B cell (primary cell): ENCODE data around the gene BRME1. TPM values are rescaled to one million over a fixed set of nuclear protein-coding genes. Genes with fewer than 3 reads are reported as not detected.
A peak's percentile ranks its signal among the peaks of the same experiment; 100 is the strongest.

ENCODE experiments used
- ATAC-seq: fragments of 200-7000 bp; cut with Tn5 transposase; one replicate; pipeline ENCODE4 v1.10.0; 2021; ENCODE audit warnings: low read depth, mild to moderate bottlenecking, moderate number of reproducible peaks, moderate library complexity
- CTCF ChIA-PET: fragments of 350-600 bp; sonication (Branson Sonifier 250); formaldehyde crosslinking; loops from one replicate; lab custom pipeline; 2021; ENCODE audit warnings: antibody characterized with exemption, inconsistent platforms; lab: Charles Lee
- POLR2A ChIA-PET: fragments of 350-600 bp; sonication (Branson Sonifier 250); formaldehyde crosslinking; loops from one replicate; lab custom pipeline; 2021; ENCODE audit warnings: antibody characterized with exemption; lab: Charles Lee
- DNase-seq: peaks from one replicate; pipeline ENCODE4 v3.0.0; 2013
- H2AFZ ChIP-seq: 2 replicates; pipeline ENCODE4 v1.6.1; 2012; ENCODE audit warnings: mild to moderate bottlenecking, low read depth, low read length; ENCODE audit not compliant: insufficient read depth, poor library complexity, severe bottlenecking
- H3K27ac ChIP-seq, 2 donors: 1 replicate in 1 of 2; 2 replicates in 1 of 2; pipeline ENCODE4 v1.5.1; 2012 to 2013; ENCODE audit warnings: low read length in 2 of 2, mild to moderate bottlenecking in 2 of 2, moderate library complexity in 1 of 2
- H3K27me3 ChIP-seq, 4 experiments: fragments of 200-600 bp in 1 of 4; sonication (generic) in 1 of 4; replicated peaks in 1 of 4; 1 replicate in 2 of 4; 2 replicates in 2 of 4; pipeline versions ENCODE4 v1.6.1 to v1.7.0; 2013 to 2016; ENCODE audit warnings: low read length in 3 of 4, mild to moderate bottlenecking in 2 of 4, mixed read lengths in 1 of 4, moderate library complexity in 1 of 4; ENCODE audit not compliant: insufficient read depth in 4 of 4, control insufficient read depth in 3 of 4; ENCODE audit errors: control extremely low read depth in 1 of 4
- H3K36me3 ChIP-seq, 2 experiments: replicated peaks in 1 of 2; 1 replicate in 1 of 2; 2 replicates in 1 of 2; pipeline versions ENCODE4 v1.6.1 to v1.7.1; 2013; ENCODE audit warnings: low read length in 1 of 2; ENCODE audit not compliant: insufficient read depth in 2 of 2, control insufficient read depth in 1 of 2; ENCODE audit errors: control extremely low read depth in 1 of 2, extremely low read depth in 1 of 2
- H3K4me1 ChIP-seq, 2 donors: fragments of 200-600 bp in 1 of 2; sonication (generic) in 1 of 2; 1 replicate in 1 of 2; 2 replicates in 1 of 2; pipeline versions ENCODE4 v1.5.1 to v1.6.1; 2013 to 2017; ENCODE audit warnings: low read length in 2 of 2; ENCODE audit not compliant: control insufficient read depth in 2 of 2, insufficient read depth in 2 of 2
- H3K4me2 ChIP-seq: replicated peaks from 2 replicates; pipeline ENCODE3; 2012; ENCODE audit warnings: mild to moderate bottlenecking, low read depth, low read length; ENCODE audit not compliant: poor library complexity, severe bottlenecking
- H3K4me3 ChIP-seq, 5 experiments: fragments of 200-600 bp in 1 of 5; sonication (generic) in 1 of 5; 1 replicate in 3 of 5; 2 replicates in 2 of 5; pipeline versions ENCODE4 v1.5.1 to v1.7.0; 2011 to 2016; ENCODE audit warnings: low read length in 4 of 5, mild to moderate bottlenecking in 4 of 5, low read depth in 2 of 5, control low read depth in 1 of 5, moderate library complexity in 1 of 5; ENCODE audit not compliant: insufficient read depth in 1 of 5; ENCODE audit errors: control extremely low read depth in 1 of 5, extremely low read depth in 1 of 5
- H3K79me2 ChIP-seq: fragments of 200-600 bp; sonication (generic); one replicate; pipeline ENCODE4 v1.6.0; 2016; ENCODE audit warnings: low read length; ENCODE audit not compliant: control insufficient read depth, insufficient read depth
- H3K9ac ChIP-seq: fragments of 200-600 bp; sonication (generic); 2 replicates; pipeline ENCODE4 v1.6.1; 2017; ENCODE audit warnings: mild to moderate bottlenecking, low read length, moderate library complexity
- H3K9me3 ChIP-seq, 3 donors: one replicate each; pipeline versions ENCODE4 v1.6.1 to v1.7.1; 2013; ENCODE audit warnings: low read length in 2 of 3; ENCODE audit not compliant: control insufficient read depth in 2 of 3, insufficient read depth in 1 of 3; ENCODE audit errors: control extremely low read depth in 1 of 3
- H4K20me1 ChIP-seq: 2 replicates; pipeline ENCODE4 v1.6.0; 2012; ENCODE audit warnings: mild to moderate bottlenecking, low read length; ENCODE audit not compliant: insufficient read depth, control insufficient read depth, poor library complexity, severe bottlenecking
- H3K27ac Mint-ChIP-seq: one replicate; pipeline ENCODE4 v1.8.0; 2021; ENCODE audit warnings: mixed read lengths
- H3K27me3 Mint-ChIP-seq: one replicate; pipeline ENCODE4 v1.8.0; 2021; ENCODE audit warnings: mixed read lengths
- H3K4me1 Mint-ChIP-seq: one replicate; pipeline ENCODE4 v1.8.0; 2021; ENCODE audit warnings: mixed read lengths
- H3K4me3 Mint-ChIP-seq: one replicate; pipeline ENCODE4 v1.8.0; 2021; ENCODE audit warnings: mixed read lengths
- H3K9me3 Mint-ChIP-seq: one replicate; pipeline ENCODE4 v1.8.0; 2022; ENCODE audit warnings: mixed read lengths; ENCODE audit not compliant: insufficient read depth
- EZH2 ChIP-seq: IDR thresholded peaks from 2 replicates; pipeline ENCODE4 v1.6.1; 2012; ENCODE audit warnings: borderline replicate concordance, low read depth, mild to moderate bottlenecking, moderate library complexity, low read length; ENCODE audit not compliant: insufficient read depth, poor library complexity, severe bottlenecking
- WGBS: methylation state at CpG from one replicate; pipeline ENCODE4 v1.1.5; 2013; ENCODE audit warnings: missing lambda C conversion rate; ENCODE audit not compliant: insufficient coverage; 5-methylcytosine and 5-hydroxymethylcytosine counted together
- intact Hi-C: fragments of 100-400 bp; cut with micrococcal nuclease; formaldehyde crosslinking; loops from one replicate; pipeline ENCODE4 v1.10.0; 2022
- polyA plus RNA-seq: library from polyadenylated mRNA; depleted of rRNA; stranded (reverse); fragments of >200 nt; gene quantifications from 2 replicates; pipeline ENCODE4 v1.2.3, GENCODE V29; 2012
- total RNA-seq, 2 donors: library from RNA; stranded (reverse); fragments of 120-200 nt in 1 of 2; gene quantifications; 1 replicate in 1 of 2; 2 replicates in 1 of 2; pipeline versions ENCODE4 v1.2.3 to v1.2.4, GENCODE V29; 2013 to 2022
- TF ChIP-seq, protein P1 (sequence below): fragments of 200-600 bp; IDR thresholded peaks from one replicate; pipeline ENCODE4 v1.8.0; 2022; ENCODE audit warnings: antibody characterized with exemption, mild to moderate bottlenecking

The BRME1 gene
- total and polyA plus RNA-seq, 2 donors (not counting 1 experiment from before 2014, with no cell fraction given), result 1.8 to 2.4 TPM

DNA sequence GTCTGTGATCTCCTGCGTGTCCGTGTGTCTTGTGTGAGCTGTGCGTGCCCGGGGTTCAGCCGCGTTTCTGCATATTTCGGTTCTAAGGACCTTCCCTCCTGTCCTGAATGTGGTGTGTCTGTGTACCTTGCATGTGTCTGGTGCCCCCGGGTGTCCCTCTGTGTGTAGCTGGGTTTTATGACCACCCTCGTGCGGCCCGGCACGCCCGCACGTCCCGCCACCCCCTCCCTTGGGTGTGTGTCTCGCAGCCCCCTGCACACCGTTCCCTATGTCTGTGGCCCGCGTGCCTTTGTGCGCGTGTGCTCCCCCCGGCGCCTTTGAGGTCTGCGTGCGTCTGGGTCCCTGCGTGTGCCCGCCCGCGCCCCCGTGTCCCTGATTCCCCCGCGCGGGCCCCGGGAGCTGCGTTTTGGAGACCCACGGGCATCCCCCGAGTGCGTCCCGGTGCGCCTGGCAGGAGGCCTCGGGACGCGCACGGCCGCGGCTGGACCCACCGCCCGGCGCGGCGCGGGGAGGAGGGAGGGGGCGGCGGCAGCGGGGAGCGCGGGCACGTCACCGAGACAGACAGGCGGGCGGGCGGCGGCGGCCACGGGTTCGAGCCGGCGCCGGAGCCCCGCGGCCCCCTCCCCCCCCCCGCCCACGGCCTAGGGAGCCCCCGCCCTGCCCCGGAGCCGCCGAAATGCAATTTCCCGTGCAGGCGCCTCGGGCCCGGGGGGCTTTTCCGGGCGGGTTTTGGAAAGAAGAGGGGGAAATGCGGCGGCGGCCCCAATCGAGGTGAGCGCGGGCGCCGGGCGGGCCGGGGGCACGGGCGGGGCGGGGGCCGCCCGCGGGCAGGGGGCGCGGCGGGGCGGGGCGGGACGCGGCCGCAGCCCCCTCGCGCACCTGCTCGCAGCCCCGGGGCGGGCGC lies 41.0 kb downstream of the BRME1 start:
- Mint-ChIP-seq H3K27me3 (peaks cover 45% of the 10 kb centered on the region), H3K9me3 (no peaks in the 10 kb centered on the region), H3K27ac (no peak overlapping the region), H3K4me1 (peaks cover 29% of the 10 kb centered on the region), H3K4me3 (peak overlapping the region; percentile 88)
- TF ChIP-seq, protein P1, sequence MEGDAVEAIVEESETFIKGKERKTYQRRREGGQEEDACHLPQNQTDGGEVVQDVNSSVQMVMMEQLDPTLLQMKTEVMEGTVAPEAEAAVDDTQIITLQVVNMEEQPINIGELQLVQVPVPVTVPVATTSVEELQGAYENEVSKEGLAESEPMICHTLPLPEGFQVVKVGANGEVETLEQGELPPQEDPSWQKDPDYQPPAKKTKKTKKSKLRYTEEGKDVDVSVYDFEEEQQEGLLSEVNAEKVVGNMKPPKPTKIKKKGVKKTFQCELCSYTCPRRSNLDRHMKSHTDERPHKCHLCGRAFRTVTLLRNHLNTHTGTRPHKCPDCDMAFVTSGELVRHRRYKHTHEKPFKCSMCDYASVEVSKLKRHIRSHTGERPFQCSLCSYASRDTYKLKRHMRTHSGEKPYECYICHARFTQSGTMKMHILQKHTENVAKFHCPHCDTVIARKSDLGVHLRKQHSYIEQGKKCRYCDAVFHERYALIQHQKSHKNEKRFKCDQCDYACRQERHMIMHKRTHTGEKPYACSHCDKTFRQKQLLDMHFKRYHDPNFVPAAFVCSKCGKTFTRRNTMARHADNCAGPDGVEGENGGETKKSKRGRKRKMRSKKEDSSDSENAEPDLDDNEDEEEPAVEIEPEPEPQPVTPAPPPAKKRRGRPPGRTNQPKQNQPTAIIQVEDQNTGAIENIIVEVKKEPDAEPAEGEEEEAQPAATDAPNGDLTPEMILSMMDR, result no peak
- peak; percentile 66 for TF ChIP-seq EZH2
- H3K27me3 ChIP-seq, result peaks cover 0 to 56% (median 20%) of the 10 kb centered on the region in 4 experiments
- no peak overlapping the region for H3K27ac ChIP-seq
- ChIA-PET POLR2A (interaction anchor here (0.6 kb wide), 3 partner anchors 13 to 654 kb away, joined by 3 to 5 read pairs (median 4); no protein-coding TSS in a partner anchor), CTCF (interaction anchor here (1.0 to 7.4 kb wide), 5 partner anchors 16 to 267 kb away, joined by 3 to 250 read pairs (median 5); partner anchors contain the start of gene ZSWIM4)
- peaks cover 26 to 28% of the 10 kb centered on the region in 2 donors for H3K4me1 ChIP-seq
- no peaks in the 10 kb centered on the region for H4K20me1 ChIP-seq
- no peak for ATAC-seq
- no peaks in the 10 kb centered on the region for H3K36me3 ChIP-seq
- no peaks in the 10 kb centered on the region for H3K79me2 ChIP-seq
- H3K9ac ChIP-seq, result no peak overlapping the region
- DNase-seq, result no peak
- intact Hi-C loops, result loop anchor here (5.0 kb wide), 1 partner anchor 763 kb away; the partner anchor contains the start of gene LYL1
- WGBS, result 5% methylated on average over 63 of the region's 113 CpGs
- H2AFZ ChIP-seq, result no peak overlapping the region
- H3K4me2 ChIP-seq, result peak overlapping the region; percentile 94
- H3K4me3 ChIP-seq, result peak overlapping the region in 3 of 5 experiments; percentile 27 to 67 (median 50)
- H3K9me3 ChIP-seq, result peaks cover 0 to 7% (median 0%) of the 10 kb centered on the region in 3 donors
